HCT116 (cell line): ENCODE measurements around the gene CHST11. TPM values are rescaled to one million over a fixed set of nuclear protein-coding genes. Genes with fewer than 3 reads are reported as not detected.

Source experiments
- ATAC-seq: fragments of 200-7000 bp; cut with Tn5 transposase; 2 replicates; pipeline ENCODE4 v1.9.1; 2020; ENCODE audit warnings: mild to moderate bottlenecking, moderate library complexity
- BruUV-seq: library from RNA; stranded (reverse); fragments of 400-500 nt; replicated peaks from 2 replicates; lab custom pipeline; 2021; lab: Mats Ljungman, UMichigan
- CTCF ChIA-PET: fragments of 300-600 bp; sonication (Branson Sonifier 250); formaldehyde crosslinking; loops from one replicate; lab custom pipeline; 2021; ENCODE audit warnings: antibody characterized with exemption; lab: Charles Lee
- POLR2A ChIA-PET: fragments of 300-600, 350-600 bp; sonication (Branson Sonifier 250); formaldehyde crosslinking; loops from one replicate; lab custom pipeline; 2021; ENCODE audit warnings: antibody characterized with exemption; lab: Charles Lee
- RAD21 ChIA-PET, 2 experiments: fragments of 300-600 bp; sonication (Branson Sonifier 250); formaldehyde crosslinking; loops; one replicate each; lab custom pipeline; 2023; ENCODE audit warnings: low total read pairs in 2 of 2; ENCODE audit not compliant: uncharacterized antibody in 2 of 2, unreplicated experiment in 2 of 2, low non-redundant PET in 1 of 2; lab: Charles Lee
- DNase-seq: peaks from one replicate; pipeline ENCODE4 v3.0.0-alpha.2; 2010; ENCODE audit warnings: low read depth, low spot score
- H2AFZ ChIP-seq: fragments of 200-600 bp; shearing (Covaris generic), sonication (generic); 2 replicates; pipeline ENCODE4 v1.6.1; 2017; ENCODE audit warnings: low read depth, mixed run types, mixed read lengths, antibody characterized with exemption, low read length; ENCODE audit not compliant: poor library complexity, severe bottlenecking
- H3K27ac ChIP-seq: 2 replicates; pipeline ENCODE4 v1.5.1; 2012; ENCODE audit warnings: low read depth, low read length
- H3K27me3 ChIP-seq: fragments of 200-600 bp; sonication (generic); 2 replicates; pipeline ENCODE4 v1.6.1; 2016; ENCODE audit warnings: mixed run types, low read length, mixed read lengths; ENCODE audit not compliant: insufficient read depth
- H3K36me3 ChIP-seq, 2 experiments: fragments of 200-500 bp in 1 of 2; fragments of 200-600 bp in 1 of 2; sonication (Bioruptor generic) in 1 of 2; sonication (generic) in 1 of 2; 2 replicates each; pipeline versions ENCODE4 v1.5.1 to v1.6.1; 2014 to 2016; ENCODE audit warnings: low read length in 2 of 2, inconsistent platforms in 1 of 2, mixed read lengths in 1 of 2, mixed run types in 1 of 2; ENCODE audit not compliant: insufficient read depth in 2 of 2, control insufficient read depth in 1 of 2
- H3K4me1 ChIP-seq, 2 experiments: fragments of 200-600 bp in 1 of 2; sonication (generic) in 1 of 2; 2 replicates each; pipeline versions ENCODE4 v1.5.1 to v1.6.1; 2012 to 2017; ENCODE audit warnings: low read length in 2 of 2, inconsistent platforms in 1 of 2, mild to moderate bottlenecking in 1 of 2, mixed read lengths in 1 of 2, mixed run types in 1 of 2, moderate library complexity in 1 of 2; ENCODE audit not compliant: insufficient read depth in 2 of 2, control insufficient read depth in 1 of 2
- H3K4me2 ChIP-seq: fragments of 200-600 bp; sonication (generic); 2 replicates; pipeline ENCODE4 v1.6.1; 2017; ENCODE audit warnings: mixed run types, low read length, mixed read lengths
- H3K4me3 ChIP-seq, 2 experiments: fragments of 200-600 bp in 1 of 2; sonication (generic) in 1 of 2; replicated peaks in 1 of 2; 2 replicates each; pipeline ENCODE4 v1.5.1; 2011 to 2016; ENCODE audit warnings: low read length in 2 of 2, control low read depth in 1 of 2, low read depth in 1 of 2, mild to moderate bottlenecking in 1 of 2, mixed read lengths in 1 of 2, mixed run types in 1 of 2
- H3K79me2 ChIP-seq: fragments of 200-600 bp; sonication (generic); 2 replicates; pipeline ENCODE4 v1.6.1; 2017; ENCODE audit warnings: mild to moderate bottlenecking, mixed run types, low read length, moderate library complexity, mixed read lengths; ENCODE audit not compliant: insufficient read depth
- H3K9ac ChIP-seq: fragments of 200-600 bp; sonication (generic); 2 replicates; pipeline ENCODE4 v1.6.1; 2016; ENCODE audit warnings: low read length, mixed read lengths
- H3K9me2 ChIP-seq: fragments of 200-600 bp; sonication (generic), shearing (Covaris generic); 2 replicates; pipeline ENCODE4 v1.6.1; 2017; ENCODE audit warnings: mixed run types, mild to moderate bottlenecking, moderate library complexity; ENCODE audit not compliant: insufficient read depth
- H3K9me3 ChIP-seq, 2 experiments: fragments of 200-500 bp in 1 of 2; fragments of 200-600 bp in 1 of 2; sonication (Bioruptor generic) in 1 of 2; sonication (generic) in 1 of 2; 2 replicates each; pipeline ENCODE4 v1.6.1; 2014 to 2017; ENCODE audit warnings: low read length in 2 of 2, mixed read lengths in 2 of 2, inconsistent platforms in 1 of 2, low read depth in 1 of 2, mild to moderate bottlenecking in 1 of 2, mixed run types in 1 of 2, moderate library complexity in 1 of 2; ENCODE audit not compliant: control insufficient read depth in 1 of 2, insufficient read depth in 1 of 2
- H4K20me1 ChIP-seq: fragments of 200-600 bp; sonication (generic), shearing (Covaris generic); 2 replicates; pipeline ENCODE4 v1.6.1; 2017; ENCODE audit warnings: mixed run types, mild to moderate bottlenecking, moderate library complexity; ENCODE audit not compliant: insufficient read depth
- ATF3 ChIP-seq: IDR thresholded peaks from 2 replicates; pipeline ENCODE4 v1.6.1; 2012
- CEBPB ChIP-seq: IDR thresholded peaks from 2 replicates; pipeline ENCODE4 v1.6.1; 2012; ENCODE audit warnings: low read depth
- EGR1 ChIP-seq: IDR thresholded peaks from 2 replicates; pipeline ENCODE4 v1.6.1; 2012; ENCODE audit warnings: low read depth
- ELF1 ChIP-seq: IDR thresholded peaks from 2 replicates; pipeline ENCODE4 v1.6.1; 2012; ENCODE audit warnings: low read depth, borderline replicate concordance
- EZH2 ChIP-seq: fragments of 200-600 bp; sonication (generic); IDR thresholded peaks from 2 replicates; pipeline ENCODE4 v1.6.1; 2017; ENCODE audit warnings: antibody characterized with exemption, mixed run types
- EZH2phosphoT487 ChIP-seq: fragments of 200-600 bp; IDR thresholded peaks from 2 replicates; pipeline ENCODE4 v1.6.1; 2018; ENCODE audit warnings: antibody characterized with exemption, borderline replicate concordance
- FOSL1 ChIP-seq: IDR thresholded peaks from 2 replicates; pipeline ENCODE4 v1.6.1; 2012; ENCODE audit warnings: low read depth
- JUND ChIP-seq: IDR thresholded peaks from 2 replicates; pipeline ENCODE4 v1.6.1; 2012
- POLR2A ChIP-seq: IDR thresholded peaks from 2 replicates; pipeline ENCODE4 v1.7.0; 2011; ENCODE audit warnings: borderline replicate concordance; ENCODE audit not compliant: insufficient read depth, insufficient read length; ENCODE audit errors: extremely low read depth
- POLR2AphosphoS5 ChIP-seq: IDR thresholded peaks from 2 replicates; pipeline ENCODE4 v1.6.1; 2011; ENCODE audit warnings: mild to moderate bottlenecking, low read depth, low read length, moderate library complexity
- RAD21 ChIP-seq: IDR thresholded peaks from 2 replicates; pipeline ENCODE4 v1.6.1; 2012; ENCODE audit warnings: low read depth, mild to moderate bottlenecking
- SIN3A ChIP-seq: IDR thresholded peaks from 2 replicates; pipeline ENCODE4 v1.6.1; 2012; ENCODE audit warnings: low read depth
- SP1 ChIP-seq: IDR thresholded peaks from 2 replicates; pipeline ENCODE4 v1.6.1; 2012; ENCODE audit warnings: low read depth
- SRF ChIP-seq: IDR thresholded peaks from 2 replicates; pipeline ENCODE4 v1.6.1; 2012; ENCODE audit warnings: low read depth
- TCF7L2 ChIP-seq: IDR thresholded peaks from 2 replicates; pipeline ENCODE4 v1.7.0; 2011; ENCODE audit warnings: borderline replicate concordance, inconsistent platforms; ENCODE audit not compliant: insufficient read depth, insufficient read length; ENCODE audit errors: extremely low read depth
- YY1 ChIP-seq: IDR thresholded peaks from 2 replicates; pipeline ENCODE4 v1.6.1; 2011; ENCODE audit warnings: low read length, low read depth, moderate library complexity, mild to moderate bottlenecking; ENCODE audit not compliant: insufficient replicate concordance; ENCODE audit errors: extremely low read depth
- ZBTB33 ChIP-seq: IDR thresholded peaks from 2 replicates; pipeline ENCODE4 v1.6.1; 2011; ENCODE audit warnings: mild to moderate bottlenecking, low read length, moderate library complexity; ENCODE audit not compliant: insufficient replicate concordance; ENCODE audit errors: extremely low read depth
- ZFX ChIP-seq: fragments of 450-650 bp; IDR thresholded peaks from 2 replicates; pipeline ENCODE4 v1.6.1; 2017
- ZNF274 ChIP-seq: fragments of 200-500 bp; sonication (Bioruptor generic); IDR thresholded peaks from 2 replicates; pipeline ENCODE4 v1.6.1; 2014; ENCODE audit warnings: mild to moderate bottlenecking, low read depth, low read length, inconsistent platforms
- intact Hi-C: fragments of 100-400 bp; cut with micrococcal nuclease; formaldehyde crosslinking; loops from 2 replicates; pipeline ENCODE4 v1.10.0; 2022
- total RNA-seq: library from RNA; stranded (reverse); gene quantifications from one replicate; pipeline ENCODE4 v1.2.1, GENCODE V29; 2021; ENCODE audit not compliant: unreplicated experiment
- TF ChIP-seq, protein P1 (sequence below): IDR thresholded peaks from 2 replicates; pipeline ENCODE4 v1.6.1; 2012

The CHST11 gene
- total RNA-seq, 1 experiment from 2014 or later = 10.1 TPM

DNA sequence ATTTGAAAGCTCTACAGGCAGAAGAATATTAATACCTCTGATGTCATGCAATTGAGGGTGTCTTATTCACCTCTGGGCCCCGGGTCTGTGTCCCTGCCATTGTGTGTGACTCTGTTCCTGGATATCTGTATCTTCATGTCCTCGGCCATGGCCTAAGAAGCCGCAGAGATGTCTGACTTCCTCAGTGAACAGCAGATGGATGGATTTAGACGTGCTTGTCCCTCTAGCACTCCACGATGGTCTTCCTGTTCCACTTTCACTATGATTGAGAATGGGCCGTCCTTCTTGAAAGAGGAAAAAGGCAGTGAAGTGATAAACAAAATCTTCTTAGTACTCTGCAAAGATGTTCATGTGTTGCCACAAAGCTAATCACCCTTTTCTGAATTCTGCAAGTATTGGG is 283.9 kb downstream of the CHST11 start:
- H3K27me3 ChIP-seq = no peaks in the 10 kb centered on the region
- H3K27ac ChIP-seq = no peak overlapping the region
- no peak overlapping the region for H2AFZ ChIP-seq
- ChIA-PET CTCF (no interaction called here), RAD21 (no interaction called here), POLR2A (no interaction called here)
- DNase-seq (no peak), ATAC-seq (no peak)
- H3K4me2 ChIP-seq = no peak overlapping the region
- no peaks in the 10 kb centered on the region for H4K20me1 ChIP-seq
- no peaks in the 10 kb centered on the region for H3K36me3 ChIP-seq
- no peaks in the 10 kb centered on the region for H3K9me2 ChIP-seq
- no peaks in the 10 kb centered on the region; a peak in 1 of 4 replicates for H3K4me1 ChIP-seq
- no peaks in the 10 kb centered on the region for H3K9me3 ChIP-seq
- H3K4me3 ChIP-seq = no peak overlapping the region
- intact Hi-C loops = no loop called here
- H3K9ac ChIP-seq = no peak overlapping the region
- no peaks in the 10 kb centered on the region for H3K79me2 ChIP-seq
- TF ChIP-seq ZFX = no peak
- no peak for TF ChIP-seq POLR2AphosphoS5
- no peak for TF ChIP-seq RAD21
- no peak for TF ChIP-seq SIN3A
- TF ChIP-seq ZBTB33 = no peak
- TF ChIP-seq ZNF274 = no peak
- no peak for TF ChIP-seq ATF3
- TF ChIP-seq EZH2 = no peak
- TF ChIP-seq EGR1 = no peak
- TF ChIP-seq SP1 = no peak
- TF ChIP-seq FOSL1 = no peak
- no peak for TF ChIP-seq JUND
- TF ChIP-seq SRF = no peak
- no peak for TF ChIP-seq POLR2A
- no peak for TF ChIP-seq TCF7L2
- TF ChIP-seq CEBPB = no peak
- no peak for TF ChIP-seq YY1
- TF ChIP-seq, protein P1, sequence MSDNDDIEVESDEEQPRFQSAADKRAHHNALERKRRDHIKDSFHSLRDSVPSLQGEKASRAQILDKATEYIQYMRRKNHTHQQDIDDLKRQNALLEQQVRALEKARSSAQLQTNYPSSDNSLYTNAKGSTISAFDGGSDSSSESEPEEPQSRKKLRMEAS = no peak
- no peak for TF ChIP-seq EZH2phosphoT487
- no peak for TF ChIP-seq ELF1
- BruUV-seq = no TSS peak
